CD8-positive, alpha-beta memory T cell (primary cell): ENCODE results near the gene SLC1A2. TPM values are rescaled to one million over a fixed set of nuclear protein-coding genes. Genes with fewer than 3 reads are reported as not detected.

Source experiments
- CTCF ChIA-PET: fragments of 350-600 bp; sonication (Branson Sonifier 250); formaldehyde crosslinking; loops from one replicate; lab custom pipeline; 2021; ENCODE audit warnings: antibody characterized with exemption; lab: Charles Lee
- POLR2A ChIA-PET: fragments of 350-600 bp; sonication (Branson Sonifier 250); formaldehyde crosslinking; loops from one replicate; lab custom pipeline; 2021; ENCODE audit warnings: antibody characterized with exemption; lab: Charles Lee
- DNase-seq, 5 donors: peaks; one replicate each; pipeline versions ENCODE4 v3.0.0 to v3.0.0-alpha.2; 2020 to 2022; ENCODE audit warnings: mixed read lengths in 1 of 5
- H3K27ac ChIP-seq: one replicate; pipeline ENCODE4 v1.7.0; 2013; ENCODE audit warnings: low read depth, mild to moderate bottlenecking, low read length, moderate library complexity
- H3K27me3 ChIP-seq: 2 replicates; pipeline ENCODE4 v1.7.0; 2013; ENCODE audit warnings: low read length, mild to moderate bottlenecking; ENCODE audit not compliant: insufficient read depth, poor library complexity, severe bottlenecking
- H3K36me3 ChIP-seq: 2 replicates; pipeline ENCODE4 v1.7.0; 2013; ENCODE audit warnings: mild to moderate bottlenecking, low read length, moderate library complexity; ENCODE audit not compliant: insufficient read depth
- H3K4me1 ChIP-seq: 2 replicates; pipeline ENCODE4 v1.7.0; 2013; ENCODE audit warnings: mild to moderate bottlenecking, low read length, moderate library complexity; ENCODE audit not compliant: insufficient read depth
- H3K4me3 ChIP-seq: 2 replicates; pipeline ENCODE4 v1.7.0; 2013; ENCODE audit warnings: mild to moderate bottlenecking, low read length
- H3K9me3 ChIP-seq: 2 replicates; pipeline ENCODE4 v1.7.0; 2013; ENCODE audit warnings: mild to moderate bottlenecking, low read length
- H3K27ac Mint-ChIP-seq, 8 donors: one replicate each; pipeline ENCODE4 v1.8.0; 2020 to 2021; ENCODE audit warnings: mixed read lengths in 8 of 8, mild to moderate bottlenecking in 6 of 8, inconsistent platforms in 3 of 8, moderate library complexity in 3 of 8
- H3K27me3 Mint-ChIP-seq, 2 donors: one replicate each; pipeline ENCODE4 v1.8.0; 2020 to 2021; ENCODE audit warnings: mixed read lengths in 2 of 2, mild to moderate bottlenecking in 1 of 2, moderate library complexity in 1 of 2
- H3K36me3 Mint-ChIP-seq, 3 donors: one replicate each; pipeline ENCODE4 v1.8.0; 2020 to 2021; ENCODE audit warnings: mixed read lengths in 3 of 3, inconsistent platforms in 1 of 3, mild to moderate bottlenecking in 1 of 3
- H3K4me1 Mint-ChIP-seq, 3 donors: one replicate each; pipeline ENCODE4 v1.8.0; 2020 to 2021; ENCODE audit warnings: mixed read lengths in 3 of 3, inconsistent platforms in 1 of 3, mild to moderate bottlenecking in 1 of 3
- H3K4me3 Mint-ChIP-seq, 7 donors: one replicate each; pipeline ENCODE4 v1.8.0; 2020 to 2021; ENCODE audit warnings: mixed read lengths in 7 of 7, mild to moderate bottlenecking in 6 of 7, moderate library complexity in 4 of 7, inconsistent platforms in 2 of 7
- H3K9me3 Mint-ChIP-seq, 5 donors: one replicate each; pipeline ENCODE4 v1.8.0; 2020 to 2022; ENCODE audit warnings: mixed read lengths in 5 of 5, mild to moderate bottlenecking in 3 of 5, moderate library complexity in 2 of 5, inconsistent platforms in 1 of 5
- polyA plus RNA-seq: library from polyadenylated mRNA; unstranded; fragments of 300-500 nt; fragmentation: Illumina TruSeq; gene quantifications from one replicate; pipeline ENCODE4 v1.2.3, GENCODE V29; 2021
- total RNA-seq, 2 experiments: library from RNA; stranded (reverse); gene quantifications; one replicate each; pipeline ENCODE4 v1.2.3, GENCODE V29; 2021

SLC1A2 gene
- total and polyA plus RNA-seq, 3 experiments from 2014 or later = 0.03 TPM; not detected in 2

GRCh38 chr11:35247428-35247827 is 171.9 kb downstream of the SLC1A2 start:
- H3K27ac Mint-ChIP-seq = peak overlapping the region; percentile 84 to 99 (median 98)
- peak; percentile 60 to 92 (median 90) for DNase-seq
- peaks cover 0 to 16% (median 2%) of the 10 kb centered on the region in 5 donors for H3K9me3 Mint-ChIP-seq
- Histone ChIP-seq H3K4me1 (peaks cover 58% of the 10 kb centered on the region), H3K36me3 (no peaks in the 10 kb centered on the region), H3K27me3 (no peaks in the 10 kb centered on the region), H3K27ac (peak overlapping the region; percentile 79), H3K4me3 (no peak overlapping the region), H3K9me3 (peaks cover 6% of the 10 kb centered on the region)
- POLR2A ChIA-PET = interaction anchor here (0.9 to 1.4 kb wide), 6 partner anchors 9 to 84 kb away, joined by 3 to 8 read pairs (median 4); no protein-coding TSS in a partner anchor
- H3K36me3 Mint-ChIP-seq = peaks cover 0 to 3% (median 2%) of the 10 kb centered on the region in 3 donors
- H3K4me3 Mint-ChIP-seq = peak overlapping the region; percentile 28 to 69 (median 55)
- H3K27me3 Mint-ChIP-seq = no peaks in the 10 kb centered on the region
- CTCF ChIA-PET = interaction anchor here (1.1 to 1.9 kb wide), 5 partner anchors 8 to 59 kb away, joined by 3 to 9 read pairs (median 5); no protein-coding TSS in a partner anchor
- peaks cover 70 to 75% (median 73%) of the 10 kb centered on the region in 3 donors for H3K4me1 Mint-ChIP-seq

GRCh38 chr11:35246745-35247144 is 172.6 kb downstream of the SLC1A2 start:
- H3K27me3 Mint-ChIP-seq = no peaks in the 10 kb centered on the region
- H3K27ac Mint-ChIP-seq = peak overlapping the region; percentile 84 to 99 (median 98)
- H3K27ac ChIP-seq = peak overlapping the region; percentile 79
- H3K4me1 Mint-ChIP-seq = peaks cover 76 to 81% (median 80%) of the 10 kb centered on the region in 3 donors
- ChIA-PET POLR2A (interaction anchor here (0.9 to 1.4 kb wide), 6 partner anchors 8 to 84 kb away, joined by 3 to 8 read pairs (median 4); no protein-coding TSS in a partner anchor), CTCF (interaction anchor here (1.0 to 1.9 kb wide), 7 partner anchors 8 to 202 kb away, joined by 3 to 9 read pairs (median 4); no protein-coding TSS in a partner anchor)
- peaks cover 6% of the 10 kb centered on the region for H3K9me3 ChIP-seq
- no peaks in the 10 kb centered on the region for H3K27me3 ChIP-seq
- H3K9me3 Mint-ChIP-seq = peaks cover 0 to 16% (median 2%) of the 10 kb centered on the region in 5 donors
- peak overlapping the region in 5 of 7 donors; percentile 19 to 69 (median 23) for H3K4me3 Mint-ChIP-seq
- peaks cover 0 to 2% (median under 1%) of the 10 kb centered on the region in 3 donors for H3K36me3 Mint-ChIP-seq
- no peaks in the 10 kb centered on the region for H3K36me3 ChIP-seq
- no peak for DNase-seq
- no peak overlapping the region for H3K4me3 ChIP-seq
- H3K4me1 ChIP-seq = peaks cover 64% of the 10 kb centered on the region

- Mint-ChIP-seq H3K27me3 (no peaks in the 10 kb centered on the region), H3K4me1 (peaks cover 83 to 89% (median 88%) of the 10 kb centered on the region in 3 donors), H3K36me3 (peaks cover 0 to 2% (median 0%) of the 10 kb centered on the region in 3 donors), H3K4me3 (peak overlapping the region in 1 of 7 donors; percentile 49), H3K27ac (peak overlapping the region; percentile 84 to 99 (median 98)), H3K9me3 (peaks cover 0 to 16% (median 2%) of the 10 kb centered on the region in 5 donors)
- no peaks in the 10 kb centered on the region for H3K36me3 ChIP-seq
- peaks cover 6% of the 10 kb centered on the region for H3K9me3 ChIP-seq
- ChIA-PET POLR2A (no interaction called here), CTCF (interaction anchor here (1.0 to 2.1 kb wide), 6 partner anchors 8 to 201 kb away, joined by 3 to 9 read pairs (median 4); no protein-coding TSS in a partner anchor)
- no peak overlapping the region for H3K4me3 ChIP-seq
- no peaks in the 10 kb centered on the region for H3K27me3 ChIP-seq
- no peak for DNase-seq
- no peak overlapping the region for H3K27ac ChIP-seq
- H3K4me1 ChIP-seq = peaks cover 64% of the 10 kb centered on the region
These were observed 173.6 kb downstream of the SLC1A2 start for GRCh38 chr11:35245786-35246185.

DNA sequence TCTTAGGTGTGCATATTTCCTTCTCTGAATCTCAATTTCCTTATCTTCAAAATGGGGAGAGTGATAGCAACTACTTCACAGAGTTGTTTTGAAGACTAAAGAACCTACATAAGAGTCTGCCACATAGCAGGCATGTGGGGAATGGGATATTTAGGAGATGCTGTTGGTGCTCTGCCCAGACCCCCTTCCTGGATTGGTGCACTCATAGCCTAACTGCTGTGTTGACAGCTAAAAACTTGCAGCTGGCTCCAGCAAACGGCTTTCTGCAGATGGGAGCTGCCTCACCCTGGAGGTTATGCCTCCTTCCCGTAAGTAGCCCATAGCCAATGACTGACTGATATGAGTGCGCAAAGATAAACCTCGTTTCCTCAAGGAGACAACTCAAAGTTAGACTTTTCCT is 174.3 kb downstream of the SLC1A2 start:
- H3K27me3 Mint-ChIP-seq = no peaks in the 10 kb centered on the region
- ChIA-PET POLR2A (interaction anchor here (0.6 kb wide), 1 partner anchor 94 kb away, joined by 3 read pairs; no protein-coding TSS in a partner anchor), CTCF (interaction anchor here (1.2 to 2.1 kb wide), 2 partner anchors 9 to 15 kb away, joined by 3 to 6 read pairs; no protein-coding TSS in a partner anchor)
- peak overlapping the region in 6 of 8 donors; percentile 72 to 99 (median 94) for H3K27ac Mint-ChIP-seq
- H3K36me3 Mint-ChIP-seq = peaks cover 0 to 2% (median 0%) of the 10 kb centered on the region in 3 donors
- H3K4me1 Mint-ChIP-seq = peaks cover 78 to 91% (median 91%) of the 10 kb centered on the region in 3 donors
- no peaks in the 10 kb centered on the region for H3K27me3 ChIP-seq
- H3K9me3 Mint-ChIP-seq = peaks cover 0 to 13% (median 2%) of the 10 kb centered on the region in 5 donors
- no peak overlapping the region for H3K27ac ChIP-seq
- H3K4me3 ChIP-seq = no peak overlapping the region
- DNase-seq = no peak
- H3K4me3 Mint-ChIP-seq = peak overlapping the region in 1 of 7 donors; percentile 32
- H3K36me3 ChIP-seq = no peaks in the 10 kb centered on the region
- peaks cover 6% of the 10 kb centered on the region for H3K9me3 ChIP-seq
- H3K4me1 ChIP-seq = peaks cover 64% of the 10 kb centered on the region

DNA sequence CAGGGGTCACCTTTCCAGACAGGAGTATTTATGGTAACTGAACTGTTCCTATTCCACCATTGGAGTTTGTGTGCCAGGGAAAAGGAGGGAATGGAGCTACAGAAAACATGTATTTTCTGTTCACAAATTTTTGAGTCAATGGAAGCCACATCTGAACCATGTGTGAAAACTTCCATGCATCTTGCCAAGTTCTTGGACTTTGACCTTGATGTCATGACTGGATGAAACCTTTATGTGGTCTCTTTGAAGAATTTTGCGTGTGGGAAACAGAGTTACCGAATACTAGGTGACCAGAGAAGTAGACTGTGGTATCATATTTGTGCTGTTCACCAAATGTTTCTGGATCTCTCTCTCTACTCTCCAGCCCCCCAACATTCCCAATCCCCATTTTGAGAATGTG is 175.6 kb downstream of the SLC1A2 start:
- Histone ChIP-seq H3K27ac (no peak overlapping the region), H3K4me3 (no peak overlapping the region), H3K27me3 (no peaks in the 10 kb centered on the region), H3K4me1 (peaks cover 62% of the 10 kb centered on the region), H3K9me3 (peaks cover 6% of the 10 kb centered on the region), H3K36me3 (no peaks in the 10 kb centered on the region)
- H3K9me3 Mint-ChIP-seq = peaks cover 0 to 7% (median 0%) of the 10 kb centered on the region in 5 donors
- H3K4me1 Mint-ChIP-seq = peaks cover 73 to 87% (median 86%) of the 10 kb centered on the region in 3 donors
- no peaks in the 10 kb centered on the region for H3K27me3 Mint-ChIP-seq
- DNase-seq = no peak
- peak overlapping the region in 2 of 7 donors; percentile 13 to 18 for H3K4me3 Mint-ChIP-seq
- CTCF ChIA-PET = interaction anchor here (1.4 kb wide), 1 partner anchor 62 kb away, joined by 4 read pairs; no protein-coding TSS in a partner anchor
- peaks cover 0 to 2% (median 0%) of the 10 kb centered on the region in 3 donors for H3K36me3 Mint-ChIP-seq
- H3K27ac Mint-ChIP-seq = peak overlapping the region; percentile 30 to 99 (median 92)
- POLR2A ChIA-PET = no interaction called here

- H3K27me3 ChIP-seq = no peaks in the 10 kb centered on the region
- H3K27ac ChIP-seq = no peak overlapping the region
- no peaks in the 10 kb centered on the region for H3K36me3 ChIP-seq
- POLR2A ChIA-PET = no interaction called here
- Mint-ChIP-seq H3K27me3 (no peaks in the 10 kb centered on the region), H3K4me1 (peaks cover 73 to 87% (median 84%) of the 10 kb centered on the region in 3 donors), H3K27ac (peak overlapping the region; percentile 47 to 94 (median 87)), H3K36me3 (peaks cover 0 to 2% (median 0%) of the 10 kb centered on the region in 3 donors), H3K9me3 (no peaks in the 10 kb centered on the region), H3K4me3 (peak overlapping the region in 6 of 7 donors; percentile 13 to 53 (median 20))
- CTCF ChIA-PET = interaction anchor here (1.1 kb wide), 1 partner anchor 63 kb away, joined by 4 read pairs; no protein-coding TSS in a partner anchor
- peak in 2 of 5 donors; percentile 31 to 46 for DNase-seq
- no peaks in the 10 kb centered on the region for H3K9me3 ChIP-seq
- peaks cover 55% of the 10 kb centered on the region for H3K4me1 ChIP-seq
- H3K4me3 ChIP-seq = no peak overlapping the region
These were observed 176.7 kb downstream of the SLC1A2 start for GRCh38 chr11:35242412-35243242.

- Mint-ChIP-seq H3K4me1 (peaks cover 72 to 87% (median 84%) of the 10 kb centered on the region in 3 donors), H3K36me3 (peaks cover 0 to 2% (median 0%) of the 10 kb centered on the region in 3 donors), H3K4me3 (no peak overlapping the region), H3K9me3 (no peaks in the 10 kb centered on the region), H3K27me3 (no peaks in the 10 kb centered on the region), H3K27ac (peak overlapping the region in 6 of 8 donors; percentile 0 to 48 (median 5))
- Histone ChIP-seq H3K4me3 (no peak overlapping the region), H3K27ac (no peak overlapping the region), H3K27me3 (no peaks in the 10 kb centered on the region), H3K4me1 (peaks cover 57% of the 10 kb centered on the region), H3K36me3 (no peaks in the 10 kb centered on the region), H3K9me3 (no peaks in the 10 kb centered on the region)
- no peak for DNase-seq
- POLR2A ChIA-PET = no interaction called here
- CTCF ChIA-PET = no interaction called here
These were observed 177.8 kb downstream of the SLC1A2 start for GRCh38 chr11:35241531-35241930.
